Adrenal gland (tissue), 5 donors: ENCODE measurements around the gene CHRNA3.

Experiments used
- POLR2A ChIP-seq, 2 donors: fragments of 450-650 bp; IDR thresholded peaks; one replicate each; pipeline ENCODE4 v1.6.1; 2017; ENCODE audit warnings: antibody characterized with exemption in 2 of 2, mild to moderate bottlenecking in 2 of 2, moderate library complexity in 1 of 2
- TF ChIP-seq, protein P1 (sequence below), 6 experiments: fragments of 450-650 bp in 4 of 6; fragments of 200-600 bp in 2 of 6; sonication (generic) in 1 of 6; IDR thresholded peaks; 1 replicate in 5 of 6; 2 replicates in 1 of 6; pipeline versions ENCODE4 v1.5.1 to v1.8.0; 2016 to 2021; ENCODE audit warnings: antibody characterized with exemption in 6 of 6, mild to moderate bottlenecking in 2 of 6, moderate library complexity in 1 of 6
- donor health status: DM: no; HTN: no; CAD: no.

- TF ChIP-seq, protein P1, sequence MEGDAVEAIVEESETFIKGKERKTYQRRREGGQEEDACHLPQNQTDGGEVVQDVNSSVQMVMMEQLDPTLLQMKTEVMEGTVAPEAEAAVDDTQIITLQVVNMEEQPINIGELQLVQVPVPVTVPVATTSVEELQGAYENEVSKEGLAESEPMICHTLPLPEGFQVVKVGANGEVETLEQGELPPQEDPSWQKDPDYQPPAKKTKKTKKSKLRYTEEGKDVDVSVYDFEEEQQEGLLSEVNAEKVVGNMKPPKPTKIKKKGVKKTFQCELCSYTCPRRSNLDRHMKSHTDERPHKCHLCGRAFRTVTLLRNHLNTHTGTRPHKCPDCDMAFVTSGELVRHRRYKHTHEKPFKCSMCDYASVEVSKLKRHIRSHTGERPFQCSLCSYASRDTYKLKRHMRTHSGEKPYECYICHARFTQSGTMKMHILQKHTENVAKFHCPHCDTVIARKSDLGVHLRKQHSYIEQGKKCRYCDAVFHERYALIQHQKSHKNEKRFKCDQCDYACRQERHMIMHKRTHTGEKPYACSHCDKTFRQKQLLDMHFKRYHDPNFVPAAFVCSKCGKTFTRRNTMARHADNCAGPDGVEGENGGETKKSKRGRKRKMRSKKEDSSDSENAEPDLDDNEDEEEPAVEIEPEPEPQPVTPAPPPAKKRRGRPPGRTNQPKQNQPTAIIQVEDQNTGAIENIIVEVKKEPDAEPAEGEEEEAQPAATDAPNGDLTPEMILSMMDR (IDR thresholded peaks at IDR 0.05): no peak
- TF ChIP-seq POLR2A (IDR thresholded peaks at IDR 0.05): no peak
Observed at GRCh38 chr15:78660584-78660983, 39.8 kb upstream of the CHRNA3 start.
